ENCODE results near the gene ADNP.

Gene ADNP

DNA sequence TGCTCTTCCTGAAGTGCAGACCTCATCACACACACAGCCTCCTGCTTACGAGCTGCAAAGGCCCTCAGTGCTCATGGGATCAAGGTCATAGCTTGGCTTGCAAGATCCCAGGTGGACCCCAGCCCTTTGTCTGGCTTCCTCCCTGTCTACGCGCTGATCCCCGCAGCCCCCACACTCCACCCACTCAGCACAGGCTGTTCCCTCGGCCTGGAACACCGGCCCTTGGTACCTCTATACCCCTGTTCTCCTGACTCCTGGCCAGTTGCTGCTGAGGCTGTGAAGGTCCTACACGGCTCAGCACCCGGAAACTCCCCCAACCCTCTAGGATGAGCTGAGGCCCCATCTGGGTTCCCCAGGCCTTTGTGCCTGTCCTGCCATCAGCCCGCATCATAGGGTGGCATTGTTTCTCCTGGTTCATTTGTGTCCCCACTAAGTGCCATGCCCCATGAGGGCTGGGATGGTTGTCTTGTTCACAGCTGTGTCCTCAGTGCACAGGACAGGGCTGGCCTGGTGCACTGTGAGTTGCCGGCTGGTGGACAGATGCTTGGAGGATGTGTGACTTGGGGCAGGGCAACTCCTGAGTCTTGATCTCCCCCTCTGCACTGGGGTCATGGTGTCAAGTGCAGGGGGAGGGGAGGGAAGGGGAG lies 57.0 kb downstream of the ADNP start:
- no peak for DNase-seq (ENCODE audit: low read depth, low spot score)

DNA sequence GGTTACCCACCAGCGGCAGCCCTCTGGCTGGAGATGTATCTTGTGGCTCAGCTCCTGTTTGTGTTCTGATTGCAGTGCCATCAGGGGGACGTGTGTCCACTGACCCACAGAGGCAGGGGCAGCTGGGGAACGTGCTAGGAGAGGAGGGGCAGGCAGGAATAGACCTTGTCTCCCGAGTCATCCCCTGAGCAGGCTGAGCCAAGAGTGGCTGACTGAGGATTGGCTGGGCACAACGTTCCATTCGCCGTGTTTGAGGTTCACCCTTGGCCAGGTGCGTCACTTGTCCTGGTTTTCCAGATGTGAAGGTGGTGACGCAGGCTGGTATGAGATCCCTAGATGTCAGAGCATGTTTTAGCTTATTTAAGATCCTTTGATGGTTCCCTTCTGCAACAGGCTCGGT lies 57.7 kb downstream of the ADNP start:
- no peak for DNase-seq (ENCODE audit: low read depth, low spot score)

- no peak for DNase-seq (ENCODE audit: low read depth, low spot score)
Observed at GRCh38 chr20:50872560-50873425, 58.4 kb downstream of the ADNP start.

DNA sequence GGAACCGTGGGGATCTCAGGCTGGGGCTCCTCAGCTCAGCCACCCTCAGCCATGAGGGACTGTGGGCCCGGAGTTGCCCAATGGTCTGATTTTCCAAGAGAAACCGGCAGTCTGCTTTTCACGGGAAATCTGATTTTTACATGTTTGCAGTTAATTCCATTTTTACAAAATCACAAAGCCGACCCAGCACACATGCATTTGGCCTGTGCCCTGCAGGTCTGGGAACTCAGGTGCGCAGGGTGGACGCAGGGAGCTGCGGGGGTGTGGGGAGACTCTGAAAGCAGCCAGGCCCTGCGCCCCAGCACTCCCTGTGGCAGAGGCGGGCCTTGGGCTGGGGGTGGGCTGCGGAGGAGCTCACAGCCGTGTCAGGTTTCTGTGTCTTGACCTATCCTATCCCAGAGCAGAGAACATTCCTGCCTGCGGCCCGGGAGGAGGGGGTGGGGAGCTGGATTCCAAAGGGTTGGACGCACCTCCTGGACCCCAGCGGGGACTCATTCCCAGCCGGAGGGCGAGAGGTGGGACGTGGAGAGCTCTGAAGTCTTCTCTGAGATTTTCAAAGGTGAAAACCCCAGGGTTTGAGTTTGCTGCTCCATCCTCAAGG lies 60.6 kb downstream of the ADNP start:
- DNase-seq (ENCODE audit: low read depth, low spot score), result peak; percentile 79

GRCh38 chr20:50868509-50869495 lies 62.4 kb downstream of the ADNP start:
- DNase-seq (ENCODE audit: low read depth, low spot score), result no peak

DNA sequence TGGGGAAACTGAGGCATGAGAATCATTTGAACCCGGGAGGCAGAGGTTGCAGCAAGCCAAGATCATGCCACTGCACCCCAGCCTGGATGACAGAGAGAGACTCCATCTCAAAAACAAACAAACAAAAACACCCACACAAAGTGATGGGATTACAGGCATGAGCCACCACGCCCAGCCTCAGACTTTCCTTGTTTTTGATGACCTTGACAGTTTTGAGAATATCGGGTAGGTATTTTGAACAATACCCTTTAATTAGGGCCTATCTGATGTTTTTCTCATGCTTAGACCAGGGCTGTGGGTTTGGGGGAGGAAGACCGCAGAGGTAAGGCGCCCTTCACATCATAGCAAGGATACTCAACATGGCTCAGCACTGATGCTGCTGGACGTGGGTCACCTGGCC lies 63.4 kb downstream of the ADNP start:
- DNase-seq (ENCODE audit: low read depth, low spot score), result no peak

- no peak for DNase-seq (ENCODE audit: low read depth, low spot score)
Observed at GRCh38 chr20:50866831-50867230, 64.4 kb downstream of the ADNP start.

GRCh38 chr20:50866036-50866685 lies 65.1 kb downstream of the ADNP start:
- DNase-seq (ENCODE audit: low read depth, low spot score), result no peak

DNA sequence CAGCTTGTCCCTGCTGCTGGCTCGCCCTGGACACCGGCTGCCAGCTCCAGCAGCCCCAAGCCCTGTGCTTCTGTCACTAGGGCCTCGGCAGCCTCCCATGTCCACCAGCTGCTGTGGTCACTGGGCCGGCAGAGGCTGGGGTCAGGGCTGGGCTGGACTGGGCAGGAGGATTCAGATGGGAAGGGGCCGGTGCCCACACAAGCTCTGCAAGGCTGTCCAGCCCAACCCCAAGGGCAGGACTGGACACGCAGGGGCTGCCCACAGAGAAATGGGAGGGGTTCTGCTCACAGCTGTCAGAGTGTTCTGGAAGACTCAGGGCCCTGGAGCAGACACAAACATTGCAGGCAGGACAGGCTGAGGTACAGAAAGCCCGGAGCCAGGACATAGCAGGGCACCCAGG lies 65.6 kb downstream of the ADNP start:
- no peak for DNase-seq (ENCODE audit: low read depth, low spot score)

DNA sequence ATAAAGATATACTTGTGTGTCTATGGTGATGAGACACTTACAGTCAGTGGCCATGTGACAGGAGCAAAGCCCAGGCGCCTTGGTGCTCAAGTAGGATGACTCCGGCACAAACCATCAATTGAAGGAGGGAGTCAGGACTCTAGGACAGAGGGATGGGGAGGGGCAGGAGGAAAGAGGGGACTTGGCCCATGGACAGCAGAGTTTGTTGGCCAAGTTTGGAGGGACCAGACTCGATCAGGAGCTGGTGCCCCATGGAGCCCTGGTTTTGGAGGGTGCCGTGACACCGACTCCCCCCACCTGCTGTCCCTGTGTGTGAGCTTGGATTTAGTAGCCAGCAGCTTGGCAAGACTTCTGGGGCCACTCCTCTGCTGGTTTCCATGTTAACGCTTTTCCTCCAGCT lies 66.1 kb downstream of the ADNP start:
- no peak for DNase-seq (ENCODE audit: low read depth, low spot score)

- no peak for DNase-seq (ENCODE audit: low read depth, low spot score)
Observed at GRCh38 chr20:50862546-50862945, 68.7 kb downstream of the ADNP start.

- no peak for DNase-seq (ENCODE audit: low read depth, low spot score)
Observed at GRCh38 chr20:50861012-50861411, 70.2 kb downstream of the ADNP start.

DNA sequence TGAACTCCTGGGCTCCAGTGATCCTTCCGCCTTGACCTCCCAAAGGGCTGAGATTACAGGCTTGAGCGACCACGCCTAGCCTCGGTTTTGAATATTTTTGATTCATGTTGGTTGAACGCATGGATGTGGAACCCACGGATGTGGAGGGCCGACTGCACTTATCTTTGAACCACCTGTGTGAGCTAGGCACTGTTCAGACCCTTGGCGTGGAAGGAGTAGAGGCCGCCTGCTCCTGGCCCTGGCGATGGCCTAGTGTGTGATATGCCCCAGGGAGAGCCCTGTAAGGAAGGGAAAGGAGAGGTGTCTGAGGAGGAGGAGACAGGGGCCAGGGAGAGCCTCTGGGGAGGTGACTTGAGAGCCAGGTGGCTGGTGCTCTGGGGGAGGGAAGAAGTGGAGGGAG lies 72.1 kb downstream of the ADNP start:
- no peak for DNase-seq (ENCODE audit: low read depth, low spot score)

- DNase-seq (ENCODE audit: low read depth, low spot score), result no peak
Observed at GRCh38 chr20:50858525-50858924, 72.7 kb downstream of the ADNP start.

DNA sequence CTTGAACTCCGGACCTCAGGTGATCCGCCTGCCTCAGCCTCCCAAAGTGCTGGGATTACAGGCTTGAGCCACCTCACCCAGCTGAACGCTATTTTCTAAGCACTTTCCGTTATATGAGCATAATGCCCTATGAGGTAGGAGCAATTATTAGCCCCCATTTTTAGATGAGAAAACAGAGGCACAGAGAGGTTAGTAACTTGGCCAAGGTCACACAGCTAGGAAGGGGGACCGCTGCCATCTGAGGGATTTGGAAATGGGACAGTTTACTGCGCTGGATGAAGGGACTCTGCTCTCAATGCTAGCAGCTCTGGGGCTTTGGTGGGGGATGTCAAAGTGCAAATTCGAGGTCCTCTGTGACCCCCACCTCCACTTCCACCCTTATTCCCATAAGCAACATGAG lies 73.9 kb downstream of the ADNP start:
- DNase-seq (ENCODE audit: low read depth, low spot score), result no peak

DNA sequence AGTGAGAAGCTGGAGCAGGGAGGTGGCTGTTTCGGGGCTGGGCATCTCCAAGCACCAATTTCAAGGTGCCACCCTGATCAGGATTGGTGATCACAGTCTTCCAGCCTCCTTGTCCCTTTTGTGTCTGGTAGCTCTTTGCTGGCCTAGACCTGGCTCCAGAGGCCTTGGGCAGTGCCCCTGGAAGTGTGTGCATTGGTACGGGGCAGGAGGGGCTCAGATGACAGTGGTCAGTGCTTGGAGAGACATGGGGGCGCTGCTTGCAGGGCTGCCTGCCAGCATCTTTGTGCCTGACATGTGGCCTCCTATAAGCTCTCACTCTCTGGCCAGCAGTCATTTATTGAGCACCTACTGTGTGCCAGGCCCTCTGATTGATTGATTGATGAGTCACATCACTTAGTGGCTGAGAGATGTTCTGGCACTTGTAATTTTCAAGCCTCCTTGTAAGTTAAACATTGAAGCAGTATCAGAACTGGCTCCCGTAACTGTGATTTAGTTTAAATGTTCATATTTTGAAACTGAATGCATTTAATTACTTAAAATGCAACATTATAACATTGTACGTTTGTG lies 74.7 kb downstream of the ADNP start:
- no peak for DNase-seq (ENCODE audit: low read depth, low spot score)

GRCh38 chr20:50855498-50856474 lies 75.5 kb downstream of the ADNP start:
- DNase-seq (ENCODE audit: low read depth, low spot score), result peak; percentile 45

DNA sequence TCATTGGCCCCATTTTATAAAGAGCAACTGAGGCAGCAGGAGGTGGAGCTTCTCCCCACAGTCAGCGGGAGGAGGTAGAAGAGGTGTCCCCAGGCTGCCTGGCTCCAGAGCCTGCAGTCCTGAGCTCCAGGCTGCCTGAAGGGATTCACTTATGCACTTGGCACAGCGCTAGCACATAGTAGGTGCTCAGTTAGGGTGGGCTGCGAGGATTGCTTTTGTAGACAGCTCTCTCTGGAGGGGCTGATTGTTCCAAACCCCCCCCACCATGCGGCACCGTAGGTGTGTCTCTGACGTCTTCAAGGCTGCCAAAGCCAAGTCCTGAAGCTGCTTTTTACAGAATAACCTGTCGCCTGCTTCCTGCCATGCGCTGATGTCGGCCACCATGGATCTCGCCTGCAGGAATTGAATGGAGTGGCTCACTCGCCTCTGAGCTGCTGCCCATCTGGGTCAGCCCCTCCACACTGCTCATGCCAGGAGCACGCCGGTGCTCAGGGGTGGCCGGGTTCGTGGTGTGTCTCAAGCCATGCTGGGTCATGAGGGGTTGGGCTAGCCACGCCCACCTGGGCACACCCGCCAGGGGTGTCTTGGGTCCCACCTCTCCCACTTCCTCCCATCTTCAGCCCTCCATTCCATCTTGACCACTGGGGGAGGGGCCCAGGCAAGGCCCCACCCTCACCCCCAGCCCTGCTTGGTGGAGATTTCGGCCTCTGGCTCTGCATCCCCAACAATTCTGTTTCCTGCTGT lies 76.6 kb downstream of the ADNP start:
- DNase-seq (ENCODE audit: low read depth, low spot score), result no peak

DNA sequence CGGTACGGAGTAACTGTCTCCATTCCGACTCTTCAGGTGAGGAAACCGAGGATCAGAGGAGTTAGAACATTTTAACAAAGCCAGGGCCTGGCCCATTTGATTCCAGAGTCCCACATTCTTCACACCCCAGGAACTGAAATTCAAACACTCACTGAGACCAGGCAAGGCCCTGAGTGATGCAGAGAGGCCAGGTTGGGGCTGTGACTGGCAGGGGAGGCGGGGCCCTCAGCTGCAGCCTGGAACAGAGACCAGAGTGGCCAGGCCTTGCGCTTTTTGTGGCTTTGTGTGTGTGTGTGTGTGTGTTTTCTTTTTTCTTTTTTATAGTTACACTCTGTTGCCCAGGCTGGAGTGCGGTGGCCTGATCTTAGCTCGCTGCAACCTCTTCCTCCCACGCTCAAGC lies 79.2 kb downstream of the ADNP start:
- DNase-seq (ENCODE audit: low read depth, low spot score), result no peak

Measured in astrocyte of the hippocampus (primary cell).